ENCODE data around the gene NRDE2. TPM values are rescaled to one million over a fixed set of nuclear protein-coding genes. Genes with fewer than 3 reads are reported as not detected.
"Not testable (repeated sequence)": the region's sequence is repeated elsewhere in the genome, so short reads cannot be mapped to it uniquely, and the experiment has no call there.

Gene NRDE2
- total RNA-seq, 1 experiment from 2014 or later = 6.5 TPM

DNA sequence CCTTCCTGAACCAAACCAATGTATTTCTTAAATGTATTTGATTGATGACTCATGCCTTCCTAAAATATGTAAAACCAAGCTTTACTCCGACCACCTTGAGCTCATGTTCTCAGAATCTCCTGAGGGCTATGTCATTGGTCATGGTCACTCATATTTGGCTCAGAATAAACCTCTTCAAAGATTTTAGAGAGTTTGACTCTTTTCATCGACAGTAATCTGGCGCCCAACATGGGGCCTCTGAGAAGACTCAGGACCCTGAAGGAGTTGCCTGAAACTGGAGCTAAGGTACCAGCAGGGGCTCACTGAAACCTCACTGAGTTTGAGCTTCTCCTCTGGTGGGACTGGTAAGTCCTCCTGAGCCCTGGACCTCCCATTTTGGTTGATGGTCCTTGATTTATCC lies 92.6 kb downstream of the NRDE2 start:
- H3K4me1 ChIP-seq (replicated peaks; ENCODE audit: insufficient read depth) = no peaks in the 10 kb centered on the region
- H3K9me2 ChIP-seq (ENCODE audit: insufficient read depth) = no peaks in the 10 kb centered on the region
- no peak overlapping the region for H2AFZ ChIP-seq
- no peak overlapping the region for H3K27ac ChIP-seq
- no peaks in the 10 kb centered on the region for H3F3A ChIP-seq (ENCODE audit: insufficient read depth, low read depth)
- CTCF ChIA-PET = no interaction called here
- TF ChIP-seq EZH2 (IDR thresholded peaks at IDR 0.05; ENCODE audit: low read depth) = no peak
- TF ChIP-seq, protein P1, sequence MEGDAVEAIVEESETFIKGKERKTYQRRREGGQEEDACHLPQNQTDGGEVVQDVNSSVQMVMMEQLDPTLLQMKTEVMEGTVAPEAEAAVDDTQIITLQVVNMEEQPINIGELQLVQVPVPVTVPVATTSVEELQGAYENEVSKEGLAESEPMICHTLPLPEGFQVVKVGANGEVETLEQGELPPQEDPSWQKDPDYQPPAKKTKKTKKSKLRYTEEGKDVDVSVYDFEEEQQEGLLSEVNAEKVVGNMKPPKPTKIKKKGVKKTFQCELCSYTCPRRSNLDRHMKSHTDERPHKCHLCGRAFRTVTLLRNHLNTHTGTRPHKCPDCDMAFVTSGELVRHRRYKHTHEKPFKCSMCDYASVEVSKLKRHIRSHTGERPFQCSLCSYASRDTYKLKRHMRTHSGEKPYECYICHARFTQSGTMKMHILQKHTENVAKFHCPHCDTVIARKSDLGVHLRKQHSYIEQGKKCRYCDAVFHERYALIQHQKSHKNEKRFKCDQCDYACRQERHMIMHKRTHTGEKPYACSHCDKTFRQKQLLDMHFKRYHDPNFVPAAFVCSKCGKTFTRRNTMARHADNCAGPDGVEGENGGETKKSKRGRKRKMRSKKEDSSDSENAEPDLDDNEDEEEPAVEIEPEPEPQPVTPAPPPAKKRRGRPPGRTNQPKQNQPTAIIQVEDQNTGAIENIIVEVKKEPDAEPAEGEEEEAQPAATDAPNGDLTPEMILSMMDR (conservative IDR thresholded peaks at IDR 0.05) = no peak
- no peaks in the 10 kb centered on the region for H3K9me3 ChIP-seq (ENCODE audit: insufficient read depth, low read depth)
- H3K4me2 ChIP-seq = no peak overlapping the region
- peaks cover 24% of the 10 kb centered on the region; the same call in 1 of the 2 replicates for H3K27me3 ChIP-seq (ENCODE audit: insufficient read depth, low read depth)
- POLR2A ChIA-PET (ENCODE audit: unreplicated experiment) = no interaction called here
- DNase-seq = no peak
- no peaks in the 10 kb centered on the region for H3K79me2 ChIP-seq (ENCODE audit: low read depth)
- intact Hi-C loops (cut with micrococcal nuclease; ENCODE audit: unreplicated experiment) = no loop called here
- no peaks in the 10 kb centered on the region for H4K20me1 ChIP-seq (ENCODE audit: insufficient read depth)
- no peak overlapping the region for H3K4me3 ChIP-seq
- no TSS peak for BruUV-seq (replicated peaks)
- no peaks in the 10 kb centered on the region for H3K36me3 ChIP-seq (ENCODE audit: low read depth)

- Histone ChIP-seq H3K9me2 (ENCODE audit: insufficient read depth) (no peaks in the 10 kb centered on the region), H3K9me3 (ENCODE audit: insufficient read depth, low read depth) (no peaks in the 10 kb centered on the region), H3K79me2 (ENCODE audit: low read depth) (no peaks in the 10 kb centered on the region), H2AFZ (no peak overlapping the region), H3K4me3 (no peak overlapping the region; the same call in 1 of the 2 replicates), H3K4me1 (replicated peaks; ENCODE audit: insufficient read depth) (no peaks in the 10 kb centered on the region), H3K36me3 (ENCODE audit: low read depth) (no peaks in the 10 kb centered on the region), H3K4me2 (peak overlapping the region; percentile 57), H3F3A (ENCODE audit: insufficient read depth, low read depth) (no peaks in the 10 kb centered on the region), H4K20me1 (ENCODE audit: insufficient read depth) (no peaks in the 10 kb centered on the region), H3K27me3 (ENCODE audit: insufficient read depth, low read depth) (no peaks in the 10 kb centered on the region), H3K27ac (no peak overlapping the region)
- POLR2A ChIA-PET (ENCODE audit: unreplicated experiment) = no interaction called here
- TF ChIP-seq, protein P1 (conservative IDR thresholded peaks at IDR 0.05) = peak; percentile 91
- TF ChIP-seq EZH2 (IDR thresholded peaks at IDR 0.05; ENCODE audit: low read depth) = no peak
- CTCF ChIA-PET = interaction anchor here (0.9 to 1.2 kb wide), 2 partner anchors 262 to 281 kb away, joined by 3 to 4 read pairs; partner anchors contain the start of gene EFCAB11
- intact Hi-C loops (cut with micrococcal nuclease; ENCODE audit: unreplicated experiment) = loop anchor here (1.0 kb wide), 1 partner anchor 262 kb away; no protein-coding TSS in a partner anchor
- peak in 1 of 2 experiments; percentile 31 for DNase-seq
- no TSS peak for BruUV-seq (replicated peaks)
Observed at GRCh38 chr14:90235179-90235976, 96.4 kb downstream of the NRDE2 start.

- CTCF ChIA-PET; BruUV-seq (replicated peaks); H2AFZ ChIP-seq; H3K79me2 ChIP-seq (ENCODE audit: low read depth); H3K4me3 ChIP-seq; H3F3A ChIP-seq (ENCODE audit: insufficient read depth, low read depth); POLR2A ChIA-PET (ENCODE audit: unreplicated experiment); H3K4me2 ChIP-seq; H3K36me3 ChIP-seq (ENCODE audit: low read depth); H3K4me1 ChIP-seq (replicated peaks; ENCODE audit: insufficient read depth); H3K27ac ChIP-seq; H4K20me1 ChIP-seq (ENCODE audit: insufficient read depth); DNase-seq; H3K9me2 ChIP-seq (ENCODE audit: insufficient read depth); intact Hi-C loops (cut with micrococcal nuclease; ENCODE audit: unreplicated experiment); H3K9me3 ChIP-seq (ENCODE audit: insufficient read depth, low read depth): not testable (repeated sequence)
- peaks cover 11% of the 10 kb centered on the region; the same call in 1 of the 2 replicates for H3K27me3 ChIP-seq (ENCODE audit: insufficient read depth, low read depth)
Observed at GRCh38 chr14:90229942-90230341, 101.8 kb downstream of the NRDE2 start.

Data from PC-9 (cell line).